NCI-H1930 (cell line): ENCODE data around the gene APEX2.
"Not testable (repeated sequence)": the region's sequence is repeated elsewhere in the genome, so short reads cannot be mapped to it uniquely, and the experiment has no call there.

Experiments
- DNase-seq, 2 experiments: peaks; one replicate each; lab custom pipeline; 2025; lab: John Stamatoyannopoulos, UW

Gene APEX2

DNA sequence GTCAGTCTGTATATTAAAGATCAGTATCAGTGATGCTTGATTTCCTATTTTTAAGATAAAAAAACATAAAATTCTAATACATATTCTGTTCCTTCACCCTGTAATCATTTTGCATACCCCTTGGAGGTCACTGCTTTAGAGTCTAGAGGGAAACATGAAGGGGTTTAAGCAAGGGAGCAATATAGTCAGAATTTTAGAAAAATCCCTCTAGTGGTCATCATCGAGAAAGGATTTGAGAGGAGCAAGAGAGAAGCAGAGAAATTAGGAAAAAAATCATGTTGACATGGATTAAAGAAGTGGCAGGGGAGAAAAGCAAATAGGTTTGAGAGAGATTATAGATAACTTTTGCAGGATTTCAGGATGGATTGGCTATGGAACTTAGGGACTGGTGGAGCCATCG, 11.1 kb downstream of the APEX2 start:
- no peak for DNase-seq

DNA sequence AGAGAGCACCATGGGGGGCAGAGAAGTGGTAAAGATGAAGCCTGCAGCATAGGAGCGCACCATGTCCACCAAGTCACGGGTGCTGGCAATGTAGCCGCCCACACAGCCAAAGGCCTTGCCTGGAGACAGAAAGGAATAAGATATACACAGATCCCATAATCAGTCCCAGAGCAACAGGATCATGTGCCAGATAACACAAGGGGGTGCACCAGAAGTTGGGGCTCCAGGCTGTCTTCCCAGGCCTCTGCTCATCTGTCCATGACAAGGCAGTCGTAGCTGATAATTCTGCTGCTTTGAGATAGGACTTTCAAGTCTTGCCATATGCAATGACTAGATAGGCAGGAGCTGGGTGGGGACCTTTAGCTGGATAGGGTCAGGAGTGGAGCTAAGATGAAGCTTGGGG, 14.7 kb downstream of the APEX2 start:
- no peak for DNase-seq

GRCh38 chrX:55026143-55026542, 26.0 kb downstream of the APEX2 start:
- DNase-seq = no peak

- DNase-seq = no peak
Measured at GRCh38 chrX:55026840-55027239, 26.7 kb downstream of the APEX2 start.

DNA sequence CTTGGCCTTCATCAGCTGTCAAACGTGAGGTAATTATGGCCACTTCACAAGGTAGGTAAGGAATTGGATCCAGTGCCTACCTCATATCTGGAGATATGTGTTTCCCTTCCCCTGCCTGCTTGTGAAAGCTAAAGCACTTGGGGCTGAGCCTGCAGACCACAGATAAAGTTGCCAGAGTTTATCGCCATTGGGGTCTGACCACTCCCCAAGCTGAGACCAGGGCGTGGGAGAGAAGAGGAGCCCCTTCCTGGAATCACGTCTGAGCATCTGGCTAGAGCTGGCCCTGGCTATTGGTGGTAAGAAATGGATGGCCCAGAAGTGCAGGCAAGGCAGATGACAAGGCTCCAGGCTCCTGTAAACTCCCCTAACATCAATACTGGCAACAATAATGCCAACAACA, 27.9 kb downstream of the APEX2 start:
- no peak for DNase-seq

GRCh38 chrX:55028611-55029010, 28.4 kb downstream of the APEX2 start:
- DNase-seq = no peak

DNA sequence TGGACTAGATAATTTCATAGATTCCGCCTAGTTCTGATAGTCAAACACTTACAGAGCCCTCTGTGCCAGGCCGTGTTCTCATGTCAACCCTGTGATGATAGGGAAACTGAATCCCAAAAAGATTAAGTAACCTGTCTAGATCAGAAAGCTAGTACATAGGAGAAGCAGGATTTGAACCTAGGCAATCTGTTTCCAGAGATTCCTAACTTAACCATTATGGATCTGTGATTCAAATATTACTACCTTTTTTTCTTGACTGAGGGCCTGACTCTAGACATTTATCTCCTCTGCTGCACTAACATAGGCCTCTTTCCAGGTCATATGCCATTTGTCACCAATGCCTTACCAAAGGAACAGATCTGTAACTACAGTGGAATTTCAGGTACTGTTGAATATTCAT, 29.1 kb downstream of the APEX2 start:
- no peak for DNase-seq

DNA sequence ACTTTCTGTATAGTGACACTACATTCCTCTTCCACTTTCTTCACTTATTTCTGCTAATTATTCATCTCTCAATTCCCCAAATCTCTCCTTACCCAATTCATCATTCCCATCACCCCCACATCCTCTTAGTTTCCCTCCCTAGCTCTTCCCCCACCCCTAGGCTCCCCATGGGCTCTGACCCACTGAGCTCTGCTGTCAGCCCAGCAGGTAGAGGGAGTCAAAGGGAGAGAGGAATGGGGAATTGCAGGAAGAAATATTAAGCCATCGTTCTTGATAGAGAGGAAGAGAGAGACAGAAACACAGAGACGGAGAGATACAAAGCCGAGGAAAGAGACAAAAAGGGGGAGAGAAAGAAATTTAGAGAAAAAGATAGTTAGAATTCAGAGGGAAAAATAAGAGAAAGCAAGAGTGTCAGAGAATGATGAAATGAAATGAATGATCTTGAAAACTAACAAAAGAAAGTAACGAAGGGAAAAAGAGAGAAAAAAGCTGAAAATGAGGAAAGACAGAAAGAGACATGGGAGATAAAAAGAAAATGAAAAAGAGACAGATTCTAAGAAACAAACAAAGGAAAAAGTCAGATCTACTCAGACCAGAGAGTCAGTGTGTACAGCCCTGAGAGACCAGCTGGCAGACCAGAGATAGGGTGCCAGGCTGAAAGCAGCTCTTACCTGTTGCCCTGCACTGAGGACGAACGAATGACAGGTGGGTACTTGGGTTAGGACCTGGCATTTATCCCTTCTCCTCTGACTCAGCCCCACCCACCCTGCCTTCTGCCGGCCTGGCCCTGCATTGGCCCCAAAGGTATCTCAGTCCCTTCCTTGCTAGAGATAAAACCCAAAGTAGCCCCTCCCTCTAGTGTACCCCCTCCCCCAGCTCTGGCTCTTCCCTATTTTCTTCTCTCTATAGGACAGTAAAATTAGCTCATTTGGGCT, 30.4 kb downstream of the APEX2 start, which contains the start of gene ALAS2:
Gene ALAS2, minus strand, starts transcription at position 707 of the 935 bp plus-strand sequence. CDS start 4,977 bp downstream, outside the sequence.
- no peak for DNase-seq

DNA sequence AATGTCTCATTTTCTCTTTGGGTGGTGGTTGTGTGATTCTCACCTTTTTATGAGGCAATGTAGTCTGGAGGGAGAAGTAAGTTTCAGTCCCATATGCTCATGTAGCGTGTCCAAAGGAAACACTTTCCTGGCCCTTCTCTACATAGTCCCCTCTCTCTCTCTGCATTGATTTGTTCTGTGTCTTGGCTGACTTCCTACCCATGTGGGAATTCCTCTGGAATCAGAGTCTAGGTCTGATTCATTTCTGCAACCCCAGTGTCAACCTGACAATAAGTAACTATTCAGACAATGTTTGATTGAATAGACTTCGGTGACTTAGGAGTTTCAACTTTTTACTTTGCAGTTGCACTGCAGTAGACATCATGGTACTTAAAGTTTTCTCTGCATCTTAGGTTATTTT, 33.3 kb downstream of the APEX2 start:
- DNase-seq = no peak

GRCh38 chrX:55039471-55039870, 39.3 kb downstream of the APEX2 start:
- DNase-seq = no peak

DNA sequence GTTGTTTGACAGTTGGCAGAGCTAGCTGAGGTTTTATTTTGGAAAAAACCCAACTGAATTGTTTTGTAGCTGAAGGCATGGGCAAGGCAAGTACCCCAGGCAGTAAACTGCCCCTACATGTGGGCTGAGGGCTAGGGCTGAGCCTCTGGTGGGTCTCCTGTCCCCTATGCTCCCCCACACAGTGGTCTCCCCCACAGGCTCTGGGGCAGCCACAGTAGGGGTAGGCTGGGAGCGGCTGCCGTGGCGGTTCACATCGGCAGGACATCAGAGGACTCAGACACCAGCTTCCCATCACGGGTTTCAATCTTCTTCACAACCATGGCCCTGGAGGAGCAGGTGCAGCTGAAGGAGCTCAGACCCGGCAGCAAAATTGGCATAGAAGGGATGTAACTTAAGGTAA, 41.4 kb downstream of the APEX2 start:
- no peak for DNase-seq

DNA sequence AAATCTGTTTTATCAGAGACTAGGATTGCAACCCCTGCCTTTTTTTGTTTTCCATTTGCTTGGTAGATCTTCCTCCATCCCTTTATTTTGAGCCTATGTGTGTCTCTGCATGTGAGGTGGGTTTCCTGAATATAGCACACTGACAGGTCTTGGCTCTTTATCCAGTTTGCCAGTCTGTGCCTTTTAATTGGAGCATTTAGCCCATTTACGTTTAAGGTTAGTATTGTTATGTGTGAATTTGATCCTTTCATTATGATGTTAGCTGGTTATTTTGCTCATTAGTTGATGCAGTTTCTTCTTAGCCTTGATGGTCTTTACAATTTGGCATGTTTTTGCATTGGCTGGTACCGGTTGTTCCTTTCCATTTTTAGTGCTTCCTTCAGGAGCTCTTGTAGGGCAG, 50.4 kb downstream of the APEX2 start:
- DNase-seq = not testable (repeated sequence)

GRCh38 chrX:55056820-55057674, 56.9 kb downstream of the APEX2 start:
- no peak for DNase-seq

DNA sequence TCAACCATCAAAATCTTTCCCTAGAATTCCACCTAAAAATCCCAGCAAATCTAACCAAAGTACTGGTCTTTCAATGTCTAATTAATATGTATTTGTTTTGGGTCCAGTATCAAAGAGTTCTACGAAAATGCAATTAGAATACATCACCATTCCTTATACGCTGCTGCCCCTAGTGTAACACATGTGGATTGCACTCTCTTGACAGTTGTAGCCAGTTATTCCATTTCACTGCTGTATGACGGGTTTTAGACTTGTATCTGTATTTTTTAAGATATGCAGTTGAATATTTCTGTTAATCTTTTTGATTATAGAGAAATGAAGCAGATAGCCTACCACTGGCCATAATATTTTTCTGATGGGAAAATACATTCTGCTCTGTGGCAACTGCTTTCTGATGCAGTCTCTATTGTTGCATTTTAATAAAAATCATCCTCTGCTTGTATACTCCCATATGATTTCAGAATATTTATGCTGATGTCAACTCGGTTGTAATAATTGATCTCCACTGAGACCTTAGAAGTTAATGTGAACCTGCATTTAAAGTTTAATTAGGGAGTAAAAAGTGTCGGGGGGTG, 57.6 kb downstream of the APEX2 start:
- DNase-seq = no peak
